Measurements from ENCODE around the gene CSF2RB.

The CSF2RB gene

DNA sequence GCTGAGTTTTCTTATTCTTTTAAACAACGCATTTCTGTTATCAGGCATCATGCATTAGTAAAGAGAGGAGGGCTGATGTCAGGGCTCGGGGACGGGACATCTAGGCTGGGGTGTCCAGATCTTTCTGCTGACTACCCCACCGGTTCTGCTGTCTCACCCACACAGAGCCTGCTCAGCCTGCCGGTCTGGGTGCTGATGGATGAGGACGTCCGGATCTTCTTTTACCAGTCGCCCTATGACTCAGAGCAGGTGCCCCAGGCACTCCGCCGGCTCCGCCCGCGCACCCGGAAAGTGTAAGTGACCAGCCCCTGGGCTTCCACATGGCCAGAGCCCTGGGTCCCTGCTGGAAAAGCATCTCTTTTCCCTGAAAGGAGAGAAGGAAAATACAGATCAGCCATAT is 43.2 kb upstream of the CSF2RB start:
- H3K4me3 ChIP-seq (ENCODE audit: low read depth, low read length) = no peak overlapping the region
- in situ Hi-C loops (cut with HindIII; ENCODE audit: low sequenced_read_pairs) = no loop called here
- DNase-seq (ENCODE audit: low read depth, low spot score) = no peak
- TF ChIP-seq, protein P1, sequence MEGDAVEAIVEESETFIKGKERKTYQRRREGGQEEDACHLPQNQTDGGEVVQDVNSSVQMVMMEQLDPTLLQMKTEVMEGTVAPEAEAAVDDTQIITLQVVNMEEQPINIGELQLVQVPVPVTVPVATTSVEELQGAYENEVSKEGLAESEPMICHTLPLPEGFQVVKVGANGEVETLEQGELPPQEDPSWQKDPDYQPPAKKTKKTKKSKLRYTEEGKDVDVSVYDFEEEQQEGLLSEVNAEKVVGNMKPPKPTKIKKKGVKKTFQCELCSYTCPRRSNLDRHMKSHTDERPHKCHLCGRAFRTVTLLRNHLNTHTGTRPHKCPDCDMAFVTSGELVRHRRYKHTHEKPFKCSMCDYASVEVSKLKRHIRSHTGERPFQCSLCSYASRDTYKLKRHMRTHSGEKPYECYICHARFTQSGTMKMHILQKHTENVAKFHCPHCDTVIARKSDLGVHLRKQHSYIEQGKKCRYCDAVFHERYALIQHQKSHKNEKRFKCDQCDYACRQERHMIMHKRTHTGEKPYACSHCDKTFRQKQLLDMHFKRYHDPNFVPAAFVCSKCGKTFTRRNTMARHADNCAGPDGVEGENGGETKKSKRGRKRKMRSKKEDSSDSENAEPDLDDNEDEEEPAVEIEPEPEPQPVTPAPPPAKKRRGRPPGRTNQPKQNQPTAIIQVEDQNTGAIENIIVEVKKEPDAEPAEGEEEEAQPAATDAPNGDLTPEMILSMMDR (IDR thresholded peaks at IDR 0.05; ENCODE audit: low read depth, low read length) = no peak

DNA sequence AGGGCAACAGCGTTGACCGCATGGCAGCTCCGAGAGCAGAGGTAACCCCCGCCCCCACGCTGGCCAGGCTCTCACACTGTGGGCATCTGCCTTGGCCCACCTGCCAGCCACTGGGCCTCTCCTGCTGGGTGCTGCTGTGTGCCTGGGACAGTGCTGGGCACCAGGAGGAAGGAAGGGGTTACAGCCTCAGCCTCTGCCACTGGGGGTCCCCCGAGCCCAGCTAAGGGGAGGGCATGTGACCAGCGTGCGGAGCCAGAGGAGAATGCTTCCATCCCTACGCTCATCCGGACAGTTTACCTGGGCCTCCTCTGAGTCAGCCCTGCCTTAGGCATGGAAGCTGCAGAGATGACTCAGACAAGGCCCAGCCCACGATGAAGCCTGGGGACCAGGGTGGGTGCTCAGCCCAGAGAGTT is 41.8 kb upstream of the CSF2RB start:
- DNase-seq (ENCODE audit: low read depth, low spot score) = no peak
- in situ Hi-C loops (cut with HindIII; ENCODE audit: low sequenced_read_pairs) = no loop called here
- TF ChIP-seq, protein P1 (IDR thresholded peaks at IDR 0.05; ENCODE audit: low read depth, low read length) = no peak
- H3K4me3 ChIP-seq (ENCODE audit: low read depth, low read length) = no peak overlapping the region

DNA sequence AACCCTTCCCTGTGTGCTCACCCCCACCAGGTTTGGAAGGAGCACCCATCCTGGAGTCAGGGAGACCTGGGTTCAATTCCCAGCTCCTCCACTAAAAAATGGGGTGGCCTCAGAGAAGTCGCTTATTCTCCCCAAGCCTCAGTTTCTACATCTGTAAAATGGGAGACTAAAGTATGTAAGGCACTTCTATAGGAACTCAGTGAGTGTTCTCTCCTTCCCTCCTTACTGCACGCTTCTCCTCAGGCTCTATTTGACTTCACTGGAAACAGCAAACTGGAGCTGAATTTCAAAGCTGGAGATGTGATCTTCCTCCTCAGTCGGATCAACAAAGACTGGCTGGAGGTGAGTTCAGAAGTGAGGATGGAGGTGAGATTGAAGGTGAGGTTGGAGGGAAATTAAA is 41.3 kb upstream of the CSF2RB start:
- TF ChIP-seq, protein P1 (IDR thresholded peaks at IDR 0.05; ENCODE audit: low read depth, low read length) = no peak
- in situ Hi-C loops (cut with HindIII; ENCODE audit: low sequenced_read_pairs) = no loop called here
- DNase-seq (ENCODE audit: low read depth, low spot score) = no peak
- H3K4me3 ChIP-seq (ENCODE audit: low read depth, low read length) = no peak overlapping the region

DNA sequence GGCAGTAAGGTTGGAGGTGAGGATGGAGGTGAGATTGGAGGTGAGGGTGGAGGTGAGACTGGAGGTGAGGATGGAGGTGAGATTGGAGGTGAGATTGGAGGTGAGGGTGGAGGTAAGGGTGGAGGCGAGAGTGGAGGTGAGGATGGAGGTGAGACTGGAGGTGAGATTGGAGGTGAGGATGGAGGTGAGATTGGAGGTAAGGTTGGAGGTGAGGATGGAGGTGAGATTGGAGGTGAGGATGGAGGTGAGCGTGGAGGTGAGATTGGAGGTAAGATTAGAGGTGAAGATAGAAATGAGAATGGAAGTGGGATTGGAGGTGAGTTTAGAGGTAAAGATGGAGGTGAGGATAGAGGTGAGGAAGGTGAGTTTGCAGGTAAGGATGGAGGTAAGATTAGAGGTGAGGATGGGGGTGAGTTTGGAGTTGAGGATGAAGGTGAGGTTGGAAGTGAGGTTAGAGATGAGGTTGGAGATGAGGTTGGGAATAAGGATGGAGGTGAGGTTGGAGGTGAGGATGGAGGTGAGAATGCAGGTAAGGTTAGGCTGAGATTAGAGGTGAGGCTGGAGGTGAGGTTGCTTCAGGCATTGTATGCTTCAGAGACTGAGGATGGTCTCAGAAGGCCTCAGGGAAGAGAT is 40.4 kb upstream of the CSF2RB start:
- in situ Hi-C loops (cut with HindIII; ENCODE audit: low sequenced_read_pairs) = no loop called here
- no peak for DNase-seq (ENCODE audit: low read depth, low spot score)
- TF ChIP-seq, protein P1 (IDR thresholded peaks at IDR 0.05; ENCODE audit: low read depth, low read length) = no peak
- H3K4me3 ChIP-seq (ENCODE audit: low read depth, low read length) = no peak overlapping the region

DNA sequence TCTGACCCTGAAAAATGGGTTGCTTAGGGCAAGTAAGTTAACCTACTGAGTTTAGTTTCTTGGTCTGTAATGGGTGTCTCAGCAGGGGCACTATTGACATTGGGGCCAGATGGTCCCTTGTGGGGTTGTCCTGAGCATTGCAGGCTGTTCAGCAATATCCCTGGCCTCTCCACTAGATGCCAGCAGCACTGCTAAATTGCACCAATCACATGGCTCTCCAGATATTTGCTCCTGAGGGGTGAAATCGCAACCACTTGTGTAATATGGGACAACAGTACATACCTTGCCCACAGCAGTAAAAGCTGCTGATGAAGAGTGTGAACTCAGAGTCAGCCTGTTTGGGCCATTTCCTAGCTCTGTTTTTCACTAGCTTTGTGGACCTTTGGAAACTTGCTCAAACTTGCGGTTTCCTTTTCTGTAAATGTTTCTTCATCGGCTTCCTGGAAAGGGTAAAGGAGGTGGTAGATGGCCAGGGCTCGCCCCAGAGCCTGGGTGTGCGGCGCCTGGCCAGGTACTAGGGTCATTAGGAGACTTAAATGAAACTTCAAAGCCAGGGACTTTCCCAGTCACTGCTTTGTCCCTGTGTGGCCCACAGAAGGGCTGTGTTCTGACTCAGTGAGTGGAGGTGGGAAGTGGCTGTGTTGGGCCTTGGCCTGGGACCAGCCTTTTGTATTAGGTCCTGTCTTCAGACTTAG is 39.7 kb upstream of the CSF2RB start:
- TF ChIP-seq, protein P1 (IDR thresholded peaks at IDR 0.05; ENCODE audit: low read depth, low read length) = peak; percentile 52
- peak; percentile 20 for DNase-seq (ENCODE audit: low read depth, low spot score)
- H3K4me3 ChIP-seq (ENCODE audit: low read depth, low read length) = no peak overlapping the region
- in situ Hi-C loops (cut with HindIII; ENCODE audit: low sequenced_read_pairs) = no loop called here

DNA sequence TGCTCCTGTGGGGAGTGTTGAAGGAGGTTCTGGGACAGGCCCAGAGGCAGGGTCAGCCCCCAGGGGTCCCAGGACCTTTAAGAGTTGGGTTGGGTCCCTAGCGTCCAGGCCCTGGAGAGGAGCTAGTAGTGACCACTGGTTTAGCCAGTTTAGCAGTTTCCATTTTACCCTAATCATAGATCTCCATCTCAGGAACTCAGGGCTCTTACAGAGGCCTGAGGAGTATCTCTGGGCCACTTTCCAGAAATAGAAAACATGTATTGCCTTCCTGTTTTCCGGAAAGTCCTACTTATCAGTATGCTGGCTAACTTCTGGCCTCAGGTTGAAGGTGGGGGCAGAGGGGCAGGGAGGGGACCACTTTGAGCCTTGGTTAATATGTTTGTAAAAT is 39.1 kb upstream of the CSF2RB start:
- no peak for DNase-seq (ENCODE audit: low read depth, low spot score)
- in situ Hi-C loops (cut with HindIII; ENCODE audit: low sequenced_read_pairs) = no loop called here
- H3K4me3 ChIP-seq (ENCODE audit: low read depth, low read length) = no peak overlapping the region
- TF ChIP-seq, protein P1 (IDR thresholded peaks at IDR 0.05; ENCODE audit: low read depth, low read length) = no peak
